Mesangial cell (primary cell): Measurements from ENCODE around the gene ITGA2B. TPM values are rescaled to one million over a fixed set of nuclear protein-coding genes. Genes with fewer than 3 reads are reported as not detected.

ENCODE experiments used
- total RNA-seq: library from RNA; depleted of rRNA; stranded (reverse); fragments of >200 nt; gene quantifications from 2 replicates; pipeline ENCODE4 v1.2.3, GENCODE V29; 2015

ITGA2B gene
- 0.13 and 0.16 TPM in 2 replicates for total RNA-seq

DNA sequence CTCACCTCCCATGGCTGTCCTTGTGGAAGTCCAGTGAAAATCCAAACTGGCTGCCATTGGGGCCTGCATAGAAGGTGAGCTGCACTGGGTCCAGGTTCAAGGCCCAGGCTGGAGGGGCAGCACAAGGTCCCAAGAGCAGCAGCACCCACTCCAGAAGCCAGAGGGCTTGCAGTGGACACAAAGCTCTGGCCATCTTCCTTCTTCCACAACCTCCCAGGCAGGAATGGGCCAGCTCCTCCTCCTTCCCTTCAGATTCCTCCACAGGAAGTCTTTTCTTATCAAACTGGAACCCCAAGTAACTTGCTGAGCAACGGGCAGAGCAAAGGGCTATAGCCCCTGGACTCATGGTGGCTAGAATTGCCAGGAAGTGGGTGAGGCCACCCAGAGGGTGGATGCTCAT, at the start of gene ITGA2B:
TSS of gene ITGA2B (minus strand) at position 369 of the 400 bp plus-strand sequence. CDS start at position 193, 176 bp downstream.

GRCh38 chr17:44363613-44364159, 25.8 kb downstream of the ITGA2B start, which contains the start of gene FAM171A2:
Gene FAM171A2, minus strand, starts transcription at chr17:44363853. Its CDS starts 139 bp downstream, at chr17:44363714.

DNA sequence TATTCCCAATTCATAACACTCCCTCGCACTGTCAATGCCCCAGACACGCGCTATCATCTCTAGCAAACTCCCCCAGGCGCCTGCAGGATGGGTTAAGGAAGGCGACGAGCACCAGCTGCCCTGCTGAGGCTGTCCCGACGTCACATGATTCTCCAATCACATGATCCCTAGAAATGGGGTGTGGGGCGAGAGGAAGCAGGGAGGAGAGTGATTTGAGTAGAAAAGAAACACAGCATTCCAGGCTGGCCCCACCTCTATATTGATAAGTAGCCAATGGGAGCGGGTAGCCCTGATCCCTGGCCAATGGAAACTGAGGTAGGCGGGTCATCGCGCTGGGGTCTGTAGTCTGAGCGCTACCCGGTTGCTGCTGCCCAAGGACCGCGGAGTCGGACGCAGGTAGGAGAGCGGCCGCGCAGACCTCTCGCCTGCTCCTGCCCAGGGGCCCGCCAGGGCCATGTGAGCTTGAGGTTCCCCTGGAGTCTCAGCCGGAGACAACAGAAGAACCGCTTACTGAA, 44.5 kb downstream of the ITGA2B start, which contains the start of gene GRN:
TSS of gene GRN (plus strand) at position 364 of the 515 bp plus-strand sequence. CDS start 3,863 bp downstream, outside the sequence.

DNA sequence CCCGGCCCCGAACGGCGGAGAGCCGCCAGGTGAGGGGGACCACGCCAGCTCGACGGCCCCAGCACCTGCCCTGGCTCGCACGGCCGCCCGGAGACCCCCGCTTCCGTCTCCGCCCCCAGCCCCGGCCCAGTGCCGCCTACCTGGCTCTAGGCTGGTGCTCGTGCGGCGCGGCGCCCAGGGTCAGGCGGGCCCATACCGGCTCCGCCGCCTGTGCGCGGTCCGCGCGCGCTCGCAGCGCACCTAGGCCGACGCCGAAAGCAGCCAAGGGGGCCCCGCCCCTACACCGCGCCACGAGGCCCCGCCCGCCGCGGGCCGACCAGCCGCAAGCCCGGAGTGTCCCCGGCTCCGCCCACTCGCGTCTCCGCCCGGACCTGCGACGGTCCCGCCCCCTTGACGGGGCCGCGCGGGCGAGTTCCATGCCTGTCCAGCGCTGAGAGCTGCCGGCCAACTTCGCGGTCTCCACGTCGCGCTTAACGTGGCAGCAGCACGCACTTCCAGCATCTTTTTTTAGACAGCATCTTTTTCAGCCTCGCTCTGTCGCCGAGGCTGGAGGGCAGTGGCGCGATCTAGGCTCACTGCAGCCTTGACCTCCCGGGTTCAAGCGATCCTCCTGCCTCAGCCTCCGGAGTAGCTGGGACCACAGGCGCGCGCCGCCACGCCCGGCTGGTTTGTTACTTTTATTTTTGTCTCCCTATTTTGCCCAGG, 64.7 kb downstream of the ITGA2B start, which contains the start of gene SLC25A39:
TSS of gene SLC25A39 (minus strand) at position 253 of the 705 bp plus-strand sequence. CDS start 1,261 bp downstream, outside the sequence.

Other genes starting within 250 kb of the ITGA2B start
- gene HROB, start 247.7 kb downstream of the ITGA2B start, total RNA-seq, result 1.9 and 12.2 TPM in 2 replicates
- 0.51 TPM in 1 of 2 replicates, not detected in the other for gene ASB16, start 218.9 kb downstream of the ITGA2B start, total RNA-seq
- 25.1 and 35.2 TPM in 2 replicates for gene TMUB2, start 202.7 kb downstream of the ITGA2B start, total RNA-seq
- 41.6 and 49.2 TPM in 2 replicates for gene ATXN7L3, start 189.8 kb downstream of the ITGA2B start, total RNA-seq
- gene UBTF, start 170.0 kb downstream of the ITGA2B start, total RNA-seq, result 38.6 and 45.1 TPM in 2 replicates
- not detected in 2 replicates for gene SLC4A1, start 121.5 kb downstream of the ITGA2B start, total RNA-seq
- gene RUNDC3A, start 81.0 kb downstream of the ITGA2B start, total RNA-seq, result 2.3 TPM in 1 of 2 replicates, not detected in the other
- gene SLC25A39, start 64.8 kb downstream of the ITGA2B start, total RNA-seq, result 135 and 149 TPM in 2 replicates
- 305 and 1,188 TPM in 2 replicates for gene GRN, start 44.3 kb downstream of the ITGA2B start, total RNA-seq
- gene FAM171A2, start 25.8 kb downstream of the ITGA2B start, total RNA-seq, result 11.4 and 17.0 TPM in 2 replicates
- 13.0 and 18.6 TPM in 2 replicates for gene GPATCH8, start 113.8 kb upstream of the ITGA2B start, total RNA-seq
- gene FZD2, start 167.8 kb upstream of the ITGA2B start, total RNA-seq, result 24.8 and 50.3 TPM in 2 replicates